HG03060 (cell line): ENCODE results near the gene MSMO1.

Source experiments
- ATAC-seq: cut with Tn5 transposase; IDR thresholded peaks from one replicate; pipeline ENCODE4 v1.9.1; 2021; ENCODE audit warnings: low read depth, moderate number of reproducible peaks; ENCODE audit not compliant: unreplicated experiment

MSMO1 gene

DNA sequence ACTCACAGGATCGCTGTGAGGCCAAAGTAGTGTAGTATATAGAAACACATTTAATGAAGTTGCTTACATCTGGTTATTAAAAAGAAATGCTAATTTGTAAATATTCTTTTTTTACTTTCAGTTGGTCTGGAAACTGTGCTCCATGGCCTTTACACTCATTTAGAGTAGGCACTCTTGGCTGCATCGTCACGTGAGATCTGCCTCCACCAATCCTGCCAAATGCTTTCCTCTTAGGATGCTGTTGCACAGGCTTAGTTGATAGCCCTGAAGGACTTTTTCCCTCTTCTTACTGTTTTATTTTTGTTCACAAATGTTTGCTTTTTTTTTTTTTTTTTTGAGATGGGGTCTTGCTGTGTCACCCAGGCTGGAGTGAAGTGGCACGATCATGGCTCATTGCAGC is 57.7 kb downstream of the MSMO1 start:
- ATAC-seq: no peak

- no peak for ATAC-seq
Observed at GRCh38 chr4:165386328-165386727, 58.9 kb downstream of the MSMO1 start.

DNA sequence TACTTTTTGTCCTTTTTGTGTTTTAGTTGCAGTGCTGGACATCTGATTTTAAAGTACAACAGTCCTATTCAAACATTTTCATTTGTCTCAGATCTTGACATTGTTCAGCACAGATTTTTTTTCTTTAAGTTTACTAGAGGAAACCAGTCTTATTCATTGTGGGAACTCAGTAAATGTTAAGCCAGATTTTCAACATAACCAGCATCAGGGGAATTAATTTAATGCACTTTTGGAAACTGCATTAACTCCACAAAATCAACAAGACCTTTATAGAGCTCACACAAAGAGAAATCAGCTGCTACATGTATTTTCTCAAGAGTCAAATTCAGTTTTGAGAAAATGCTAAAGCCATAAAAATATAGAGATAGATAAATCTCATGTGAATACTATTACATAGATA is 61.3 kb downstream of the MSMO1 start:
- ATAC-seq: no peak
